ENCODE data around the gene GRPEL2. TPM values are rescaled to one million over a fixed set of nuclear protein-coding genes. Genes with fewer than 3 reads are reported as not detected.

The GRPEL2 gene
- total RNA-seq, 1 experiment from 2014 or later: 48.9 TPM

GRCh38 chr5:149383399-149383798 lies 38.1 kb downstream of the GRPEL2 start:
- TF ChIP-seq ELF1 (IDR thresholded peaks at IDR 0.05; ENCODE audit: borderline replicate concordance, low read depth) (no peak), CTCF (IDR thresholded peaks at IDR 0.05 in 2 of 3, conservative IDR thresholded peaks at IDR 0.05 in 1 of 3; ENCODE audit: borderline replicate concordance in 1 of 3, insufficient read depth in 1 of 3, low read depth in 2 of 3, low read length in 2 of 3) (no peak), ZNF274 (IDR thresholded peaks at IDR 0.05; ENCODE audit: low read depth, low read length) (no peak), SP1 (IDR thresholded peaks at IDR 0.05; ENCODE audit: low read depth) (no peak), YY1 (IDR thresholded peaks at IDR 0.05; ENCODE audit: extremely low read depth, insufficient replicate concordance, low read depth, low read length) (no peak), TCF7L2 (IDR thresholded peaks at IDR 0.05; ENCODE audit: borderline replicate concordance, extremely low read depth, insufficient read depth, insufficient read length) (no peak), REST (IDR thresholded peaks at IDR 0.05; ENCODE audit: low read depth) (no peak), ZFX (IDR thresholded peaks at IDR 0.05) (no peak), JUND (IDR thresholded peaks at IDR 0.05) (no peak), FOSL1 (IDR thresholded peaks at IDR 0.05; ENCODE audit: low read depth) (no peak), EZH2 (IDR thresholded peaks at IDR 0.05) (no peak), ATF3 (IDR thresholded peaks at IDR 0.05) (no peak), ZBTB33 (IDR thresholded peaks at IDR 0.05; ENCODE audit: extremely low read depth, insufficient replicate concordance, low read length) (no peak), CEBPB (IDR thresholded peaks at IDR 0.05; ENCODE audit: low read depth) (no peak), POLR2A (IDR thresholded peaks at IDR 0.05; ENCODE audit: borderline replicate concordance, extremely low read depth, insufficient read depth, insufficient read length) (no peak), CBX3 (IDR thresholded peaks at IDR 0.05; ENCODE audit: low read depth) (no peak)
- no peaks in the 10 kb centered on the region for H3K27me3 ChIP-seq (ENCODE audit: insufficient read depth, low read length)
- DNase-seq (ENCODE audit: low read depth, low spot score) (no peak), ATAC-seq (no peak)
- ChIA-PET RAD21 (ENCODE audit: low non-redundant PET in 1 of 2, low total read pairs in 2 of 2, uncharacterized antibody in 2 of 2, unreplicated experiment in 2 of 2) (interaction anchor here in 1 of 2 experiments (2.2 kb wide), 1 partner anchor 51 kb away, joined by 8 read pairs; no protein-coding TSS in a partner anchor), POLR2A (no interaction called here), CTCF (interaction anchor here (1.4 to 2.1 kb wide), 2 partner anchors 62 to 181 kb away, joined by 5 to 8 read pairs; no protein-coding TSS in a partner anchor)
- BruUV-seq (replicated peaks): no TSS peak
- H4K20me1 ChIP-seq (ENCODE audit: insufficient read depth): no peaks in the 10 kb centered on the region
- H3K36me3 ChIP-seq (ENCODE audit: control insufficient read depth in 1 of 2, insufficient read depth in 2 of 2, low read length in 2 of 2): no peaks in the 10 kb centered on the region
- no peaks in the 10 kb centered on the region for H3K79me2 ChIP-seq (ENCODE audit: insufficient read depth, low read length)
- intact Hi-C loops (cut with micrococcal nuclease): loop anchor here (2.0 kb wide), 1 partner anchor 235 kb away; no protein-coding TSS in a partner anchor
- no peak overlapping the region for H3K4me3 ChIP-seq (replicated peaks in 1 of 2; ENCODE audit: low read depth in 1 of 2, low read length in 2 of 2)
- no peak overlapping the region for H3K4me2 ChIP-seq (ENCODE audit: low read length)
- peaks cover 0 to 6% of the 10 kb centered on the region in 2 experiments; a peak in 2 of 4 replicates for H3K4me1 ChIP-seq (ENCODE audit: control insufficient read depth in 1 of 2, insufficient read depth in 2 of 2, low read length in 2 of 2)
- no peak overlapping the region for H2AFZ ChIP-seq (ENCODE audit: low read depth, low read length, poor library complexity, severe bottlenecking)
- no peaks in the 10 kb centered on the region for H3K9me2 ChIP-seq (ENCODE audit: insufficient read depth)
- no peak overlapping the region for H3K9ac ChIP-seq (ENCODE audit: low read length)
- no peak overlapping the region for H3K27ac ChIP-seq (ENCODE audit: low read depth, low read length)
- no peaks in the 10 kb centered on the region for H3K9me3 ChIP-seq (ENCODE audit: control insufficient read depth in 1 of 2, insufficient read depth in 1 of 2, low read depth in 1 of 2, low read length in 2 of 2)
